HG02973 (cell line): ENCODE data around the gene SIL1.

Experiments used
- ATAC-seq: cut with Tn5 transposase; IDR thresholded peaks from one replicate; pipeline ENCODE4 v1.9.1; 2021; ENCODE audit warnings: moderate library complexity; ENCODE audit not compliant: unreplicated experiment

SIL1 gene

GRCh38 chr5:139146809-139147482 lies 51.2 kb downstream of the SIL1 start:
- ATAC-seq, result no peak

GRCh38 chr5:139141446-139142204 lies 56.5 kb downstream of the SIL1 start:
- no peak for ATAC-seq

GRCh38 chr5:139140591-139141071 lies 57.5 kb downstream of the SIL1 start:
- no peak for ATAC-seq

- no peak for ATAC-seq
Observed at GRCh38 chr5:139138809-139139208, 59.4 kb downstream of the SIL1 start.

GRCh38 chr5:139138109-139138508 lies 60.1 kb downstream of the SIL1 start:
- no peak for ATAC-seq

- ATAC-seq, result no peak
Observed at GRCh38 chr5:139137697-139138096, 60.5 kb downstream of the SIL1 start.

- no peak for ATAC-seq
Observed at GRCh38 chr5:139134906-139135305, 63.3 kb downstream of the SIL1 start.

GRCh38 chr5:139133282-139133681 lies 64.9 kb downstream of the SIL1 start:
- no peak for ATAC-seq

- no peak for ATAC-seq
Observed at GRCh38 chr5:139132515-139132914, 65.7 kb downstream of the SIL1 start.

GRCh38 chr5:139131921-139132432 lies 66.2 kb downstream of the SIL1 start:
- ATAC-seq, result no peak

GRCh38 chr5:139131465-139131864 lies 66.7 kb downstream of the SIL1 start:
- no peak for ATAC-seq

- ATAC-seq, result no peak
Observed at GRCh38 chr5:139131062-139131461, 67.1 kb downstream of the SIL1 start.

- no peak for ATAC-seq
Observed at GRCh38 chr5:139130214-139130613, 68.0 kb downstream of the SIL1 start.

GRCh38 chr5:139126711-139127111 lies 71.5 kb downstream of the SIL1 start:
- ATAC-seq, result no peak

GRCh38 chr5:139125991-139126390 lies 72.2 kb downstream of the SIL1 start:
- no peak for ATAC-seq

- no peak for ATAC-seq
Observed at GRCh38 chr5:139124774-139125520, 73.2 kb downstream of the SIL1 start.

- ATAC-seq, result no peak
Observed at GRCh38 chr5:139121120-139121519, 77.0 kb downstream of the SIL1 start.

GRCh38 chr5:139120521-139120920 lies 77.6 kb downstream of the SIL1 start:
- no peak for ATAC-seq

- no peak for ATAC-seq
Observed at GRCh38 chr5:139118804-139119203, 79.4 kb downstream of the SIL1 start.

- ATAC-seq, result no peak
Observed at GRCh38 chr5:139117342-139117884, 80.8 kb downstream of the SIL1 start.

- no peak for ATAC-seq
Observed at GRCh38 chr5:139116100-139116655, 82.0 kb downstream of the SIL1 start.
